GM12873 (cell line): ENCODE measurements around the gene MZT1.

Source experiments
- TF ChIP-seq, protein P1 (sequence below): IDR thresholded peaks from 2 replicates; pipeline ENCODE4 v1.5.1; 2012; ENCODE audit warnings: low read depth, mild to moderate bottlenecking, moderate library complexity, low read length, control low read depth; ENCODE audit not compliant: insufficient read depth; ENCODE audit errors: missing control alignments

MZT1 gene

DNA sequence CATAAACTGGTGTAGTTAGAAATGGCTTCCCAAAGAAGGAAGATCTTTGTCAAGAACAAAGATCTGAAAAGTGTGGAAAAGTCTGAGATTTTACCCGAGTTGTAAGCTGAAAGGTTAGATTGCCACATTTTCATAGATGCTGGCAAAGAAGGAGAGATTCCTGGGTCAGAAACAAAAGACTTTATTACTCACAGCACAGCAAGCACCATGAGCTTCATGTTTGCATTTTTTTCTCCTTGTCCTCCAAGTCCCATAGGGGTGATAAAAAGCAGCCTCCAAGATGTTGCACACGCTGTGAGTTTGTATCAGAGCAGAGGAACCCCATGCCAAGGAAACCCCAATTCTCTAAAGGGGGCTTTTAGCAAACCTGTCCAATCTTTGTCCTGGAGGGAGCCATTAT lies 29.3 kb downstream of the MZT1 start:
- TF ChIP-seq, protein P1, sequence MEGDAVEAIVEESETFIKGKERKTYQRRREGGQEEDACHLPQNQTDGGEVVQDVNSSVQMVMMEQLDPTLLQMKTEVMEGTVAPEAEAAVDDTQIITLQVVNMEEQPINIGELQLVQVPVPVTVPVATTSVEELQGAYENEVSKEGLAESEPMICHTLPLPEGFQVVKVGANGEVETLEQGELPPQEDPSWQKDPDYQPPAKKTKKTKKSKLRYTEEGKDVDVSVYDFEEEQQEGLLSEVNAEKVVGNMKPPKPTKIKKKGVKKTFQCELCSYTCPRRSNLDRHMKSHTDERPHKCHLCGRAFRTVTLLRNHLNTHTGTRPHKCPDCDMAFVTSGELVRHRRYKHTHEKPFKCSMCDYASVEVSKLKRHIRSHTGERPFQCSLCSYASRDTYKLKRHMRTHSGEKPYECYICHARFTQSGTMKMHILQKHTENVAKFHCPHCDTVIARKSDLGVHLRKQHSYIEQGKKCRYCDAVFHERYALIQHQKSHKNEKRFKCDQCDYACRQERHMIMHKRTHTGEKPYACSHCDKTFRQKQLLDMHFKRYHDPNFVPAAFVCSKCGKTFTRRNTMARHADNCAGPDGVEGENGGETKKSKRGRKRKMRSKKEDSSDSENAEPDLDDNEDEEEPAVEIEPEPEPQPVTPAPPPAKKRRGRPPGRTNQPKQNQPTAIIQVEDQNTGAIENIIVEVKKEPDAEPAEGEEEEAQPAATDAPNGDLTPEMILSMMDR = no peak

DNA sequence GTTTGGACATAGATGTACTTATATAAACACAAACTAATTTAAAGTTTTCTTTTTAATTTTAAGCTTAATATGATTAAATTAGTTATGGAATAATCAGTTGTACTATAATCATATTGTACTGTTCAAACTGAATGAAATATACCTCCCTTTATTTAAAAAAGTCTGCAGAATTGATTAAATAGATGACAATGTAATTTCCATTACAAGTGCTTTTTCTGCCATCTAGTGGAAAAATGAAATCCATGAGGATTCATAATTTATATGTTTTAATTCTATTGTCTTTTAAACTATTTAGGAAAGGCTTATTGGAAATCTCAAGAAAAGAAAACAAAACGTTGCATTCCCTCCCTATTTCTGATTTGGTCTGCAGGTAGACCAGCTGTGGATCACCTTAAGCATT lies 30.9 kb downstream of the MZT1 start:
- TF ChIP-seq, protein P1 = no peak

DNA sequence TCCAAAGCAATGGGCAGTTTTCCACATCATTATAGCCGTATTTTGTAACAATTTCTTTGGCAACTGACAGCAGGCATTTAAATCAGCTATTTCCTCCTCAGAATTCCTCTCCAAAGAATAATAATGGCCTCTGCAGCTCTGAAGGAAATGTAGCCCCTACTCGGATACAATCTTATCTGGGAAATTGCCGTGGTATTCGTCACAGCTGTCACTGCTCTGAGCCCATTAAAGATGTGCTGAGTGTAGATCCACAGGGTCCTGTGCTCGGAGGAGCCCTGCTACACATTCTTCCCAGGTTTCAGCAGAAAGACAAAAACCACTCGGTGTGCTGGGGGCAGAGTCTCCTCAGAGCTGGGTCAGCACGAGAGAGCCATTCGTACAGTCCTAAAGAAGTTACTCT lies 33.1 kb downstream of the MZT1 start:
- TF ChIP-seq, protein P1 = no peak

DNA sequence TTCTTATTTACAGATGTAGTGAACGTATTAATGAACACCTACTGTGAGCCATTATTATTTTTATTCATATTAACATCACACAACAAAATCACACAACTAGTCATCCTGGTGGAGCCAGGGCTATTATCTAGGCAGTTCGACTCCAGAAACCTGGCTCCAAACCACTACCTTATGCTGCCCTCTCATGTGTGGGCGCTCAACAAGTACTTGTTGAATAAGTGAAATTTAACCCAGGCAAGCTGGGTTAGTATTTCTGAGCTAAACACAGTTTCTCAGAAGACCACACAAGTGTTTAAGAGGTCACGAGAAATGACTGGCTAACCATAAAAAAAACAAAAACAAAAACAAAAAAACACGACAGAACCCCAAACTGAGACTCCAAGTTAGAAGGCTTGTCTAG lies 33.6 kb downstream of the MZT1 start:
- TF ChIP-seq, protein P1 = no peak

DNA sequence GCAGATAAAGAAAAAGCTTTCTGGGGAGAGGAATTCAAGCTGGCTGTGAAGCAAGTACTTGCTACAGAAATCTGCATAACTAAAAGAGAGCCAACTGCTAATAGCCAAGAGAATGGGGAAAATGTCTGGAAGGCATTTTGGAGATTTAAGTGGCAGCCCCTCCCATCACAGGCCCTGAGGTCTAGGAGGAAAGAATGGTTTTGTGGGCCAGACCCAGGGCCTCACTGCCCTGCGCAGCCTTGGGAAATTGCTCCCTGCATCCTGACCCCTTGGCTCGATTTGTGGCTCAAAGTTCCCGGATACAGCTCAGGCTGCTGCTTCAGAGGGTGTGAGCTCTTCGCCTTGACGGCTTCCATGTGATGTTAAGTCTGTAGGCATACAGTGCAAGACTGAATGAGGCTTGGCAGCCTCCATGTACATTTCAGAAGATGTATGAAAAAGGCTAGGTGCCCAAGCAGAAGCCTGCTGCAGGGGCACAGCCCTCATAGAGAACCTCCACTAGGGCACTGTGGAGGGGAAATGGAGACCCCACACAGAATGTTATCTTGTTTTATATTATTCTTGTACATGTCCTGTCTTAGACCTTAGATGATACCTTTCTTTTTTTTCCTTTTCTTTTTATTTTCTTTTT lies 34.4 kb downstream of the MZT1 start:
- TF ChIP-seq, protein P1 = no peak

DNA sequence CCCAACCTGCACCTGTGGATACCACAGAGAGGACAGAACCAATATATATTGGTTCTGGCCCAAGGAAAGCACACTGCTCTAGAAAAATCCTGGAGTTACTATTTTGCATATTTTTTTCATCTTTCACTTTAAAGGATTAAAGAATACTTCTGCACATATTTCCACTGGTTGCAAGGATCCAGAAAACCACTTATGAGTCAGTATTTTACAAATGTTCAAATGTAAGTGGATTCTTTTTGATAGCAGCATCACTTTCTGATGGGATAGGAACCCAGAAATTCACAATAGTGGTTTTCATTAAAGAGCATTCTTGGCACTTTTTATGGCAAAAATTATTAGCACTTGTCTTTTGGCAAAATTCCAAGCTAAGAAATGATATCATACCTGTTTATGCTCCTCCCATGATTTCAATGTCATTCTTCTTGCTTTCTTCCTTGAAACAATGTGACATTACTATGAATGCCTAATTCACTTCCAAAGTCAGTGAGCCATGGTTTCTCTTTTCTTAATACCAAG lies 38.2 kb downstream of the MZT1 start:
- TF ChIP-seq, protein P1 = no peak

DNA sequence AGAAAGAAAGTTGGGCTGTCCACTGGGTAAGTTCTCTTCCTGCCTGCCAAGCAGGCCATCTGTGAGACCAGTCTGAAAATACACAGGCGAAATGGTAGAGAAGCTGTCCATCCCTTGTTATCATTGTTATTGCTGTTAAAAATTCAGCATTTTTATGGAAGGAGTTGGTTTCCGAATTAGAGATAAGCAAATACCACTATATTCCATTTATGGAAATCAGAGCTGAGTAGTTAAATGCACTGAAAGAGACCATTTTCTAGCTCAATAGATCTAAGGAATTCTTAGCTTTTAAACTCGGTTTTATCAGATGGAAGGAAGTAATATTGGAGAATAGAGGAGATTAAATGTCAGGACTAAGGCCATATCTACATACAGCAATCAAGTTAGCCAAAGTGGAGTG lies 40.7 kb downstream of the MZT1 start:
- TF ChIP-seq, protein P1 = no peak
